SK-N-SH (cell line): ENCODE measurements around the gene ANKRD11.

Experiments used
- CHD2 ChIP-seq: fragments of 150-350 bp; IDR thresholded peaks from 2 replicates; pipeline ENCODE4 v1.6.1; 2018; ENCODE audit warnings: low read length; ENCODE audit not compliant: partially characterized antibody
- ELF1 ChIP-seq: IDR thresholded peaks from 2 replicates; pipeline ENCODE4 v1.4.0; 2012
- FOXM1 ChIP-seq: IDR thresholded peaks from 2 replicates; pipeline ENCODE4 v1.4.0; 2012; ENCODE audit warnings: low read depth, mild to moderate bottlenecking
- MXI1 ChIP-seq: IDR thresholded peaks from 2 replicates; pipeline ENCODE4 v1.6.1; 2012; ENCODE audit warnings: mild to moderate bottlenecking, low read depth, low read length, improper control_type of control experiment
- TCF12 ChIP-seq: IDR thresholded peaks from 2 replicates; pipeline ENCODE4 v1.4.0; 2012
- TF ChIP-seq, protein P1 (sequence below): fragments of 200-600 bp; sonication (generic); IDR thresholded peaks from 2 replicates; pipeline ENCODE4 v1.6.1; 2017; ENCODE audit warnings: antibody characterized with exemption, mild to moderate bottlenecking, moderate library complexity
- TF ChIP-seq, protein P2 (sequence below): IDR thresholded peaks from 2 replicates; pipeline ENCODE4 v1.4.0; 2012; ENCODE audit warnings: low read depth, borderline replicate concordance
- TF ChIP-seq, protein P3 (sequence below): fragments of 150-350 bp; IDR thresholded peaks from 2 replicates; pipeline ENCODE4 v1.6.1; 2016; ENCODE audit warnings: mild to moderate bottlenecking, low read depth, low read length

DNA sequence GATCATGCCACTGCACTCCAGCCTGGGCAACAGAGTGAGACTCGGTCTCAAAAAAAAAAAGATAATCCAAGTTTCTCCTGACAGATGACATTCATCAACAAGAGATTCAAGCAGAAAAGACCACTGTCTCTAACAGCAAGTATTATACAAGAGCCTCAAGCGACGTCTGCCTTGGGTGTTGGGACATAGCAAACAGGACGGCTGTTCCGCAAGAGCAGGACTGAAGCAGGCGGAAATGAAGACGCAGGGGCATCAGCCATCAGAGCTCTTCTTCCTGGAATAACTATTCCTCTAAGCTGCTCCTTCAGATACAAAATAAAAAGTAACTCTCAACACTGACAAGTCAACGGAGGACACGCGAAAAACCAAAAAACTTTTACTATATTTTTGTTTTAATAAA is 54.0 kb downstream of the ANKRD11 start:
- TF ChIP-seq ELF1 (no peak), MXI1 (no peak), FOXM1 (no peak), CHD2 (no peak), TCF12 (no peak)
- TF ChIP-seq, protein P1, sequence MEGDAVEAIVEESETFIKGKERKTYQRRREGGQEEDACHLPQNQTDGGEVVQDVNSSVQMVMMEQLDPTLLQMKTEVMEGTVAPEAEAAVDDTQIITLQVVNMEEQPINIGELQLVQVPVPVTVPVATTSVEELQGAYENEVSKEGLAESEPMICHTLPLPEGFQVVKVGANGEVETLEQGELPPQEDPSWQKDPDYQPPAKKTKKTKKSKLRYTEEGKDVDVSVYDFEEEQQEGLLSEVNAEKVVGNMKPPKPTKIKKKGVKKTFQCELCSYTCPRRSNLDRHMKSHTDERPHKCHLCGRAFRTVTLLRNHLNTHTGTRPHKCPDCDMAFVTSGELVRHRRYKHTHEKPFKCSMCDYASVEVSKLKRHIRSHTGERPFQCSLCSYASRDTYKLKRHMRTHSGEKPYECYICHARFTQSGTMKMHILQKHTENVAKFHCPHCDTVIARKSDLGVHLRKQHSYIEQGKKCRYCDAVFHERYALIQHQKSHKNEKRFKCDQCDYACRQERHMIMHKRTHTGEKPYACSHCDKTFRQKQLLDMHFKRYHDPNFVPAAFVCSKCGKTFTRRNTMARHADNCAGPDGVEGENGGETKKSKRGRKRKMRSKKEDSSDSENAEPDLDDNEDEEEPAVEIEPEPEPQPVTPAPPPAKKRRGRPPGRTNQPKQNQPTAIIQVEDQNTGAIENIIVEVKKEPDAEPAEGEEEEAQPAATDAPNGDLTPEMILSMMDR: no peak
- TF ChIP-seq, protein P2, sequence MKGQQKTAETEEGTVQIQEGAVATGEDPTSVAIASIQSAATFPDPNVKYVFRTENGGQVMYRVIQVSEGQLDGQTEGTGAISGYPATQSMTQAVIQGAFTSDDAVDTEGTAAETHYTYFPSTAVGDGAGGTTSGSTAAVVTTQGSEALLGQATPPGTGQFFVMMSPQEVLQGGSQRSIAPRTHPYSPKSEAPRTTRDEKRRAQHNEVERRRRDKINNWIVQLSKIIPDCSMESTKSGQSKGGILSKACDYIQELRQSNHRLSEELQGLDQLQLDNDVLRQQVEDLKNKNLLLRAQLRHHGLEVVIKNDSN: no peak
- TF ChIP-seq, protein P3, sequence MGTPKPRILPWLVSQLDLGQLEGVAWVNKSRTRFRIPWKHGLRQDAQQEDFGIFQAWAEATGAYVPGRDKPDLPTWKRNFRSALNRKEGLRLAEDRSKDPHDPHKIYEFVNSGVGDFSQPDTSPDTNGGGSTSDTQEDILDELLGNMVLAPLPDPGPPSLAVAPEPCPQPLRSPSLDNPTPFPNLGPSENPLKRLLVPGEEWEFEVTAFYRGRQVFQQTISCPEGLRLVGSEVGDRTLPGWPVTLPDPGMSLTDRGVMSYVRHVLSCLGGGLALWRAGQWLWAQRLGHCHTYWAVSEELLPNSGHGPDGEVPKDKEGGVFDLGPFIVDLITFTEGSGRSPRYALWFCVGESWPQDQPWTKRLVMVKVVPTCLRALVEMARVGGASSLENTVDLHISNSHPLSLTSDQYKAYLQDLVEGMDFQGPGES: no peak
